Activated T-cell treated with anti-CD3 and anti-CD28 coated beads, Interleukin-2, amount 50 U/mL, for 48 hours (primary cell): ENCODE measurements around the gene MFN1.

ENCODE experiments used
- DNase-seq, 2 experiments: peaks; one replicate each; pipeline ENCODE4 v3.0.0-alpha.2; 2020

Gene MFN1

GRCh38 chr3:179348325-179349013 is 960 bp downstream of the MFN1 start:
- DNase-seq, result no peak

DNA sequence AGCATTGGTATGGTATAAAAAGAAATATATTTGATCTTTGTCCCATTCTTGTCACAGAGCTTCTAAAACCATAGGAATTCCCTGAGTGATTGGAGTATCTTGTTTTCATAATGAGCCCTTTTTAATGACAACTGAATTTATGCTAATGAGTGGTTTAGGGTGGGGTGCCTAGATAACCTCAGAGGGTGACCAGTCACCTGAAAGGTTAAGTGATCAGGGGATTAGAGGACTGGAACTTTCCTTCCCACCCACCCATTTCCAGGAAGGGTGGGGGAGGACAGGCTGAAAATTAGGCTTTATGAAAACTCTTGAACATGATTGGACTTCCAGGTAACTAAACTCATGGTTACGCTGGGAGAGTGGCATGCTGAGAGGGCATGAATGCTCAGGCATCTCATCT is 8.5 kb downstream of the MFN1 start:
- no peak for DNase-seq

DNA sequence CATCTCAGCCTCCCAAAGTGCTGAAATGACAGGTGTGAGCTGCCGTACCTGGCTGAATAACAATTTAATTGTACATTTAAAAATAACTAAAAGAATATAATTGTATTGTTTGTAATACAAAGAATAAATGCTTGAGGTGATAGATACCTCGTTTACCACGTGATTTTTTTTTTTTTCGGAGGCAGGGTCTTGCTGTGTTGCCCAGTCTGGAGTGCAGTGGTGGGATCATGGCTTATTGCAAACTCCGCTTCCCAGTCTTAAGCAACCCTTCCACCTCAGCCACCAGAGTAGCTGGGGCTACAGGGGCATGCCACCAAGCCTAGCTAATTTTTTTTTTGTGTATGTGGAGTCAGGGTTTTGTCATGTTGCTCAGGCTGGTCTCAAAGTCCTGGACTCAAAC is 15.8 kb downstream of the MFN1 start:
- no peak for DNase-seq

GRCh38 chr3:179369621-179370020 is 22.1 kb downstream of the MFN1 start:
- DNase-seq, result no peak

DNA sequence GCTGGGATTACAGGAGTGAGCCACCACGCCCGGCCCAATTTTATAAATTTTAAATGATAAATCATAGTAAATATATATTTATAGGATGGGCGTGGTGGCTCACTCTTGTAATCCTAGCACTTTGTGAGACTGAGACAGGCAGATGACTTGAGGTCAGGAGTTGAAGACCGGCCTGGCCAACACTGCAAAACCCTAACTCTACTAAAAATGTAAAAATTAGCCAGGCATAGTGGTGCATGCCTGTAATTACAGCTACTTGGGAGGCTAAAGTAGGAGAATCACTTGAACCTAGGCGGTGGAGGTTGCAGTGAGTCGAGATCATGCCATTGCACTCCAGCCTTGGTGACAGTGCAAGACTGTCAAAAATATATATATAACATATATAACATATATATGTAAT is 26.4 kb downstream of the MFN1 start:
- no peak for DNase-seq

- DNase-seq, result no peak
Observed at GRCh38 chr3:179375091-179375999, 27.8 kb downstream of the MFN1 start.

DNA sequence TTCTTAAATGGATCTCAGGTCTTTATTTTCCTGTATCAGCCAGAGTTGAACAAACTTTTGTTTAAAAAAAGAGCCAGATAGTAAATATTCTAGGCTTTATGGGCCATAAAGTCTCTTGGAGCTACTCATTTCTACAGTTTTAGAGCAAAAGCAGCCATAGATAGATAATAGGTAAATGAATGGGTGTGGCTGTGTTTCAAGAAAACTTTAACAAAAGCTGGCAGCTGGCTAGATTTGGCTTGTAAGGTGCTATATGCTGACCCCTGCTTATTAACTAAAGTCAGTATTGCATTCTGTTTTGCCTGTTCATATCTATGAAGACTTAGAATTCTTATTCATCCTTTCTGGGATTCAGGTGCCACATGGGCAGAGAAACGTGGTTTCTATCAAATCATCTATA is 29.0 kb downstream of the MFN1 start:
- DNase-seq, result no peak

DNA sequence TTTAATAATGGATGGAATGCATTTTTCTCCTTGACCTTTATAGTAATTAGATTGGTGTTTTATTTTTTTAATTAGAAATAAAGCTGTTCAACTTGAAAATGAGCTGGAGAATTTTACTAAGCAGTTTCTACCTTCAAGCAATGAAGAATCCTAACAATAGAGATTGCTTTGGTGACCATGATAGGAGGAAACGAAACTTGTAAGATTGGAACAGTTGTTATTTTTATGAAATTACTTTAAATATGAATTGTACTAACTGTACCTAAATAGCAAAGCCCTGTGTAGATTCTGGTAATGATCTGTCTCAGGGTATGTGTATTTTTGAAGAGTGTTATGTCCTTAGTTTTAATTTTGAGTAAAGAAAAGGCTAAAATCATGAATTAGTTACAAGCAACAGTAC is 44.4 kb downstream of the MFN1 start:
- DNase-seq, result no peak

DNA sequence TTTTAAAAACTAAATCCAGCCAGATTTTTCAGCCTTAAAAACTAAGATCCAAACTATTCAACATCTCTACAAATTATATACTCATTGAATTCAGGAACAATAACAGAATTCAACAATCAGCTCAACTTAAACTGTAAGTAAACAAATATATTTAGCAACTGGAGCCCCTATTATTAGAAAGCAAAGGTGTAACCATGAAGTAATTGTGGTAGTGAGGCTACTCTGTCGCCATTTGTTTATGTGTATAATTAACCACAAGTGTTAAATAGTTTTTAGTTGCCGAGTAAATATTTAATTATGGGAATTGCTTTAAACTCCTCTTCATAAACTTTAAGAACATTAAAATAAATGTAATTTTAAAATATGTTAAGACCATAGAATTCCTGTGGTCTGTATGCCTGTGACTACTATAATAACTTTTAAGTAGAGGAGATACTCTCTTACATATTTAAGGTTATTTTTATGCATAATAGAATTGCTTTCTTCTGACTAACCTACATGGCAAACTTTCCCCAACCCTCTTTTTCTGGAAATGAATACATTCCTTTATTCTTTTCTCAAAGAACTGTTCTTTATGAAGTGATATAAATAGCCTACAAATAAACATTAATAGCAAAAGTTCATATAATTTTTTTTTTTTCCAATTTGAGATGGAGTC is 51.2 kb downstream of the MFN1 start:
- DNase-seq, result no peak

DNA sequence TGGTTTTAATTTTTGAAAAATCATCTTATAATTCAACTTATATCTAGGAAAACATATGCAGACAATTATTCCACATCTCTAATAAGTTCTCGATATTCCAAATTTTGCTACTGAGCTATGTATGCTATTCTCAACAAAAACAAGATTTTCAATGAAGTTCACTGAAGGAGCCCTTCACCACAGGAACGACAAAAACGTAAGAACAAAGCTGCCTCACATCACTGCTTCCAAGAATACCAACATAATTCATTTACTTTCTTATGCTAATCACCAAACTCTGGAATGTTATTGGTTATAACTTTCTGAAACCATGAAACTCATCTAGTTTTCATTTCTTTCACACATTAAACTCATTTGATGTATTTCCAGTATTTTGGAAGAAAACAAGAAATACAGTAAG is 54.1 kb downstream of the MFN1 start:
- no peak for DNase-seq

DNA sequence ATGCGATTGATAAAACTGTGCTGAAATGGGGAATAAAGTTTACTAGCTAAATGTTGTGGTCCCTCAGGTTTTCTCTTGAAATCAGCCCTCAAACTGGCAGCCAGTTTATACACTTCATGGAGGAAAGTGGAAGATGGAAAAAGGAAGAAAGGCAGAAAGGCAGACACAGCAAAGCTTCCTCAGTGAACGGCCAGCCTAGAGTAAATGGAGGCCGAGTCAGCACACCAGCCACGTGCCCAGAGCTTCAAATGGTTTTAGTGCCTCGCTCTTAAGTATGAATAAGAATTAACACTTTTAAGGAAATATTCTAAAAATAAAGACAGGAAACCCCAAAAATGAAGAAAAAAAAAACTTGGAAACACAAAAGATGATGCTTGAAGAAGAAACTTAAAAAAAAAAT is 55.5 kb downstream of the MFN1 start:
- no peak for DNase-seq

- DNase-seq, result no peak
Observed at GRCh38 chr3:179404307-179404706, 56.8 kb downstream of the MFN1 start.

DNA sequence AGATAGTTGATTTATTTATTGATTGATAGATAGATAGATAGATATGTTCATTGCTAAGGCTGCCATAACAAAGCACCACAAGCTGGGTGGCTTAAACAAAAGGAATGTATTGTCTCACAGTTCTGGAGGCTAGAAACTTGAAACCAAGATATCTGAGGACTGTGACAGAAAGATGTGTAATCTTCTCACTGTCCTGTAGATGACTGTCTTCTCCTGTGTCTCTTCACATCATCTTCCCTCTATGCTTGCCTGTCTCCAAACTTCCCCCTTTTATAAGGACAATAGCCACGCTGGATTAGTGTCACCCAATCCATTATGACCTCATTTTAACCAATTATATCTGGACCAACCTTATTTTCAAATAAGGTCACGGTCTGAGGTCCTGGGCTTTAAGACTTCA is 62.8 kb downstream of the MFN1 start:
- DNase-seq, result no peak

DNA sequence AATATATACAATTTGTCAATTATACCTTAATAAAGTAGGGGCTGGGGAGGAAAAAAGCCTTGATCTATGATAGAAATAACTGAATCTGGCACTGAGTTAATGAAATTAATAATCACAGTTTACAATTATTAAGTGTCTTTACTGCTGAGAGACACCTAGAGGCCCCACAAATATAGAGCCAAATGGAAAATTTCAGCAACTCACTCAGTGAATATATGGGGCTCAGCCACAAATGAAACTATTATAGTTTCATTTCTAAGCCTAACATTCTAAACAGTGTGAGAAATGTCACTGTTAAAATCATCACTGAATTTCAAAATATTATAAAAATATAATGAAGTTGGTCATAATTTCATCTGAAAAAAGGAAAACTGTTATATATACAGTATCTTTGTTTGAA is 63.5 kb downstream of the MFN1 start:
- DNase-seq, result no peak

GRCh38 chr3:179414804-179415203 is 67.3 kb downstream of the MFN1 start:
- DNase-seq, result no peak

DNA sequence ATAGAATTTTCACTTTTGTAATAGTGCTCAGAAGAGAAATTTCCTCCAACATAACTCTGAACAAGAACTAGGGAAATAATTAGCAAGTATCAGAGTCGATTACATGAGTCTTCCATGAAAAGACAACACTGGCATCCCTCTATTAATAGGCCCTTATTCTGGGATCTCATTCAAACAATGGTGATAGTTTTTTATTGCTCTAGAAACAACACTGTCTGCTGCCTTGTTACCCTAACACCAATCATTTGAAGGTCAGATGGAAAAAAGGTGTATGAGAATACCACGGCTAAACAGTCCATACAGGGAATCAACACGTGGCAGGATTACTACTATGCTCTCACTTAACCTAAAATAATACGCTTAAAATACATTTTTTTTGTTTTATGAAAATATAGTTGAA is 67.9 kb downstream of the MFN1 start:
- no peak for DNase-seq

GRCh38 chr3:179416681-179417080 is 69.2 kb downstream of the MFN1 start:
- DNase-seq, result no peak

- no peak for DNase-seq
Observed at GRCh38 chr3:179418610-179419009, 71.1 kb downstream of the MFN1 start.

DNA sequence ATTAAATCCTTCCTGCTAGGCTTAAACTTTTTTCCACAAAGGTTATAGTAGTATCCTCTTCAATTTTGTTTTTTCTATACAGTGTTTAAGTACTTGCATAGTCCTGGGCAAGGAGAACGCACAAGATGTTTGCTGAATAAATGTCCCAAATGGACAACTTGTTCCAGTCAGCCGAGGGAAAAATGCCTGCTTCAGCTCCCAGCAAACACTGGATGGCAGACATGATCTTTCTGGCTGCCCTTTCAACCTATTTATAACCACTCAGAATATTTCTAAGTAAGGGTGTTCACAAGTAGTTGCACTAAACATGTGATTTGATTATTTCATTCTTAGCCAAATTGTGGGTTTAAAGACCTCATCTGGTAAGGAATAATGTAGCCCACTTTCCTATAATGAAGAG is 74.0 kb downstream of the MFN1 start:
- no peak for DNase-seq

DNA sequence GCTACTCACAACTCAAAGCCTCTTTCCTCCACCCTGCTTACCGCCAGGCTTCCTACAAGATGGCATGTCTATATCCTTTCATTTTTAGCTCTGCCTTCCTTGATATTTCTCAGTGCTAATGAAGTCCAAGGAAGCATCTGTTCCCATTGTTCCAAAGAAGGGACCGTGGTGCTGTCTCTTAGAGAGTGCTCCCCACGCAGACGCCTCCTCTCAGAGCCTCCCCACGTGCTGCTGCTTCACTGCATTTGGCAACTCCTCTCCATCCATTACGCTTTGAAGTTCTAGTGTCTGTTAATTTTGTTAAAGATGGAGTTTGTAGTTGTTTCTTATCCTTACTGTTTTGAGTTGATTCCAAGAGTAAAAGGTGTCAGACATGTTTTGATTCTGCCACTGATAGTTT is 77.6 kb downstream of the MFN1 start:
- no peak for DNase-seq

DNA sequence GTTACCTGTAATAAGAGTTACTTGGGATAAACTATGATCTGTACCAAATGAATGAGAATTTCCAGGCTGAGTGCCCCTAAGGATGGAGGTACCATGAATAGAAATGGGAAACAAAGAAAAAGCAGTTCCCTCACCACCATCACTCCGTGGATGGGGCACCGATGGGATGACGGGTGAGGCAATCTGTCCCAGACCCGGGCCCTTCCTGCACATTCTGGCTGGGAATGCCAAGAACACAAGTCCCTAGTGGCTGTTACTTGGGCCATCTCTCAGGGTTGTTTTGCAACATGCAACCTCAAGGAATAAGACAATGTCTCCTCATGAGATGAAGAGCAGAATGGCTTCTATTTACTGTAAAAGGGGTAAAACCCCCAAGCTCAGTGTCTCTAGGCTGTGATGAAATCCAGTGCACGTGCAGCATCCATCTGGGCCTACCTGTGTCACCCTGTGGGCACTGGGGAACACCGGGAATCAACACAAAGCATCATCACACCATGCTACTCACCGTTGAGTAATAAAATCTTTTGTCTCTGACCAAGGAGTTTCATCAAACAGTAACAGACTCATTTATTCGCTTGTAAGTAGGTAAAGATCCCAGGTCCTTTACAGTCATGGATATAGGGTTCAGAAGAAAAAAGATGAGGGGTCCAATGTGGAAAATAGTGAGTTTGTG is 81.5 kb downstream of the MFN1 start:
- DNase-seq, result no peak

DNA sequence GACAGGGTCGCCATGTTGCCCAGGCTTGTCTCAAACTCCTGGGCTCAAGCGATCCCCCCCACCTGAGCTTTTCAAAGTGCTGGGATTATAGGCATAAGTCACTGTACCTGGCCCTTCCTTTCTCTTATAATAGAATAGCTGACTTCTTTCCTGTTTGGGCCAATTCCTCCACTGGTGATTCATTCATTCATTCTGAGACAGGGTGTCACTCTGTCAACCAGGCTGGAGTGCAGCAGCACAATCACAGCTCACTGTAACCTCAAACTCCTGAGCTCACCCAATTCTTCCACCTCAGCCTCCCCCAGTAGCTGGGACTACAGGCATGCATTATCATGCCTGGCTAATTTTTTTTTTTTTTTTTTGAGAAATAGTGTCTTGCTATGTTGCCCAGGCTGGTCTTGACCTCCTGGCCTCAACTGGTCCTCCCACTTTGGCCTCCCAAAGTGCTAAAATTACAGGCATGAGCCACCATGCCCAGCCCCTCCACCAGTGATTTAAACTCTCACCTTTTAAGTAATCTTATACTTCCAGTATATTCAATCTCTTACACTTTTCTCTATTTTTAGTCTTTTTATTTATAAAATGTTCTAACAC is 82.9 kb downstream of the MFN1 start:
- no peak for DNase-seq

DNA sequence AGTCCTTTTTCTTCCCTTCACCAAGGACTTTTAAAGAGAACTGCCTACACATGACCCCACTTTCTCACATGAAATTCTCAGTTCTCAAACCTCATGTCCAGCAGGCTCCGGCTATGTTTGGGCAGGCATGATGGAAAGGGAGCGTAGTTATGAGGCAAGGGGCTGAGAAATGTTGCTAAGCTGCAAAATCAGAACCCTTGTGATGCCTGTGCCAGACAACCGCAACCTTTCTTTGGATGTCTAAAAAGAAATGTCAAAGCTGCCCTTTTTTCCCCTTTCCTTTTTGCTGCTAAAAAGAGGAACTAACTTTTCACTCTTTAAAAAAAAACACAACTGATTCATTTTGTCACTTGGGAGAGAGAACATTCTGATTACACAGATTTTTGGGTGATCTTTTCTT is 84.5 kb downstream of the MFN1 start:
- DNase-seq, result no peak
